Measurements from ENCODE around the gene IQCE.
"Not testable (repeated sequence)": the region's sequence is repeated elsewhere in the genome, so short reads cannot be mapped to it uniquely, and the experiment has no call there.

Gene IQCE

GRCh38 chr7:2553831-2554581 lies 4.8 kb upstream of the IQCE start:
- DNase-seq (ENCODE audit: low read depth in 2 of 2): no peak

- DNase-seq (ENCODE audit: low read depth in 2 of 2): no peak
Measured at GRCh38 chr7:2554661-2555111, 4.1 kb upstream of the IQCE start.

GRCh38 chr7:2555121-2556052 lies 3.4 kb upstream of the IQCE start, which contains the start of gene BRAT1:
Gene BRAT1 (minus strand): TSS chr7:2555524. CDS start chr7:2554431, 1,093 bp downstream.
- DNase-seq (ENCODE audit: low read depth in 2 of 2): peak; percentile 97

GRCh38 chr7:2559283-2559950 lies 638 bp downstream of the IQCE start:
- peak in 1 of 2 donors; percentile 27 for DNase-seq (ENCODE audit: low read depth in 2 of 2)

GRCh38 chr7:2563955-2564354 lies 5.2 kb downstream of the IQCE start:
- DNase-seq (ENCODE audit: low read depth in 2 of 2): not testable (repeated sequence)

GRCh38 chr7:2564970-2565540 lies 6.3 kb downstream of the IQCE start:
- no peak for DNase-seq (ENCODE audit: low read depth in 2 of 2)

- no peak for DNase-seq (ENCODE audit: low read depth in 2 of 2)
Measured at GRCh38 chr7:2566348-2566889, 7.6 kb downstream of the IQCE start.

GRCh38 chr7:2566890-2567678 lies 8.3 kb downstream of the IQCE start:
- peak in 1 of 2 donors; percentile 26 for DNase-seq (ENCODE audit: low read depth in 2 of 2)

GRCh38 chr7:2567679-2568278 lies 9.0 kb downstream of the IQCE start:
- no peak for DNase-seq (ENCODE audit: low read depth in 2 of 2)

- no peak for DNase-seq (ENCODE audit: low read depth in 2 of 2)
Measured at GRCh38 chr7:2568521-2569223, 9.9 kb downstream of the IQCE start.

GRCh38 chr7:2569421-2569820 lies 10.6 kb downstream of the IQCE start:
- DNase-seq (ENCODE audit: low read depth in 2 of 2): no peak

- no peak for DNase-seq (ENCODE audit: low read depth in 2 of 2)
Measured at GRCh38 chr7:2570021-2570420, 11.2 kb downstream of the IQCE start.

- no peak for DNase-seq (ENCODE audit: low read depth in 2 of 2)
Measured at GRCh38 chr7:2571409-2571808, 12.6 kb downstream of the IQCE start.

GRCh38 chr7:2572101-2572842 lies 13.5 kb downstream of the IQCE start:
- no peak for DNase-seq (ENCODE audit: low read depth in 2 of 2)

- DNase-seq (ENCODE audit: low read depth in 2 of 2): no peak
Measured at GRCh38 chr7:2573761-2574160, 15.0 kb downstream of the IQCE start.

- DNase-seq (ENCODE audit: low read depth in 2 of 2): no peak
Measured at GRCh38 chr7:2575046-2575732, 16.4 kb downstream of the IQCE start.

GRCh38 chr7:2575733-2576340 lies 17.1 kb downstream of the IQCE start:
- no peak for DNase-seq (ENCODE audit: low read depth in 2 of 2)

All from stimulated activated CD4-positive, alpha-beta T cell treated with anti-CD3 and anti-CD28 coated beads, Interleukin-4, amount 100 ng/mL, for 48 hours (primary cell).